Measurements from ENCODE around the gene PTPRB.

Gene PTPRB

DNA sequence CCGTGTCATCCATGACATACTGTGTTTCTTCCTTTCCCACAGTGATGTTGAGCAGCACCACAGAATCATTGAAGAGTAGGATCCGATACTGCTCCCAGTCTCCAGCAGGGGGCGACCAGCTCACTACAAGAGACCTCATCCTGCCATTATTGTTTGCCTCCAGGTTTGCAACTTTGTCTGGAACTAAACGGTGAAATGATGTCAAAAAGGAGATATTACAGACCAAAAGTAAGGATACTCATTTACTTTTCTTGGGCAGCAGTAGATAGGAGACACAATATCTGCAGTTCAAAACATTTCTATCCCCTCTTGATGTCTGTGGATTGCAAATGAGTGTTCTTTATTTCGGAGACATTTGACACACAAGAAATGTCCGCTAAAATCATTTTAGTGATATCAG lies 47.2 kb downstream of the PTPRB start:
- no peak overlapping the region for H3K9ac ChIP-seq (ENCODE audit: low read length)

DNA sequence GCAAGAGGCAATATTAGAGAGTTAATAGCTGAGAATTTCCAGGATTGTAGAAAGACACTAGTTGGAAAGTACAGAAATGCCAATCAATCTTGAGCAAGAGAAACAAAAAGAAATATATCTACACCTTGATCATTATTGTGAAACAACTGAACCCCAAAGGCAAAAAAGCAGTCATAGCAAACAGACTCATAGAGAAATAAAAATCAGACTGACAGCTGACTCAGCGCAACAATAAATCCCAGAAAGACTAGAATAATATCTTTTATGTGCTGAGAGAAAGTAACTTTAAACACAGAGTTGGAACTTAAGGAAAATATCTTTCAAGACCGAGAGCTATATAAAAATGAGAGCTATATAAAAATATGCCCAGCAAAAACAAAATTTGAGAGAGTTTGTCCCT lies 52.9 kb downstream of the PTPRB start:
- Histone ChIP-seq H3K9me3 (ENCODE audit: insufficient read depth, low read depth, low read length) (no peaks in the 10 kb centered on the region), H3K4me2 (ENCODE audit: low read length) (no peak overlapping the region), H3K9ac (ENCODE audit: low read length) (no peak overlapping the region), H3K36me3 (ENCODE audit: control insufficient read depth in 1 of 2, insufficient read depth in 2 of 2, low read length in 2 of 2) (no peaks in the 10 kb centered on the region), H4K12ac (ENCODE audit: low read depth, low read length) (no peak overlapping the region), H2AFZ (ENCODE audit: insufficient read depth, low read length, poor library complexity) (no peak overlapping the region), H3K79me1 (ENCODE audit: low read length) (no peaks in the 10 kb centered on the region), H3K4me1 (ENCODE audit: control insufficient read depth in 1 of 2, insufficient read depth in 2 of 2, low read length in 2 of 2) (no peaks in the 10 kb centered on the region), H3K27ac (ENCODE audit: low read depth, low read length) (no peak overlapping the region), H3K79me2 (ENCODE audit: control insufficient read depth, insufficient read depth, low read length, poor library complexity) (no peaks in the 10 kb centered on the region), H3K4ac (ENCODE audit: low read depth, low read length) (no peak overlapping the region), H4K8ac (ENCODE audit: low read depth, low read length) (no peak overlapping the region), H2AK5ac (ENCODE audit: low read length) (no peak overlapping the region), H4K91ac (ENCODE audit: low read depth, low read length) (no peak overlapping the region), H3K23ac (ENCODE audit: low read length) (no peak overlapping the region), H2BK12ac (ENCODE audit: low read length) (no peak overlapping the region), H3K18ac (ENCODE audit: low read length) (no peak overlapping the region), H3K14ac (ENCODE audit: low read length) (no peak overlapping the region), H2BK120ac (ENCODE audit: insufficient read depth, low read length, poor library complexity) (no peak overlapping the region), H3K27me3 (ENCODE audit: insufficient read depth, low read length) (no peaks in the 10 kb centered on the region), H2BK5ac (ENCODE audit: low read depth, low read length, poor library complexity) (no peak overlapping the region), H3K4me3 (ENCODE audit: low read depth, low read length) (no peak overlapping the region)
- no peak for DNase-seq
- WGBS (ENCODE audit: extremely low coverage, insufficient coverage, insufficient read length): no CpG with 5 or more reads among the region's 2 CpGs

More for the DNA sequence above, 47.2 kb downstream of the PTPRB start:
- WGBS (ENCODE audit: extremely low coverage, insufficient coverage, insufficient read length): no CpG with 5 or more reads among the region's 6 CpGs
- Histone ChIP-seq H3K18ac (ENCODE audit: low read length) (no peak overlapping the region), H3K36me3 (ENCODE audit: control insufficient read depth in 1 of 2, insufficient read depth in 2 of 2, low read length in 2 of 2) (no peaks in the 10 kb centered on the region), H2BK5ac (ENCODE audit: low read depth, low read length, poor library complexity) (no peak overlapping the region), H3K23ac (ENCODE audit: low read length) (no peak overlapping the region), H3K4ac (ENCODE audit: low read depth, low read length) (no peak overlapping the region), H4K12ac (ENCODE audit: low read depth, low read length) (no peak overlapping the region), H3K27ac (ENCODE audit: low read depth, low read length) (no peak overlapping the region), H3K79me1 (ENCODE audit: low read length) (no peaks in the 10 kb centered on the region), H2BK120ac (ENCODE audit: insufficient read depth, low read length, poor library complexity) (no peak overlapping the region), H2AFZ (ENCODE audit: insufficient read depth, low read length, poor library complexity) (no peak overlapping the region), H3K4me2 (ENCODE audit: low read length) (no peak overlapping the region), H3K79me2 (ENCODE audit: control insufficient read depth, insufficient read depth, low read length, poor library complexity) (no peaks in the 10 kb centered on the region), H3K14ac (ENCODE audit: low read length) (no peak overlapping the region), H4K91ac (ENCODE audit: low read depth, low read length) (no peak overlapping the region), H2AK5ac (ENCODE audit: low read length) (no peak overlapping the region), H3K27me3 (ENCODE audit: insufficient read depth, low read length) (no peaks in the 10 kb centered on the region), H3K9me3 (ENCODE audit: insufficient read depth, low read depth, low read length) (no peaks in the 10 kb centered on the region), H2BK12ac (ENCODE audit: low read length) (no peak overlapping the region), H4K8ac (ENCODE audit: low read depth, low read length) (no peak overlapping the region), H3K4me3 (ENCODE audit: low read depth, low read length) (no peak overlapping the region), H3K4me1 (ENCODE audit: control insufficient read depth in 1 of 2, insufficient read depth in 2 of 2, low read length in 2 of 2) (no peaks in the 10 kb centered on the region)
- peak; percentile 47 to 81 for DNase-seq

DNA sequence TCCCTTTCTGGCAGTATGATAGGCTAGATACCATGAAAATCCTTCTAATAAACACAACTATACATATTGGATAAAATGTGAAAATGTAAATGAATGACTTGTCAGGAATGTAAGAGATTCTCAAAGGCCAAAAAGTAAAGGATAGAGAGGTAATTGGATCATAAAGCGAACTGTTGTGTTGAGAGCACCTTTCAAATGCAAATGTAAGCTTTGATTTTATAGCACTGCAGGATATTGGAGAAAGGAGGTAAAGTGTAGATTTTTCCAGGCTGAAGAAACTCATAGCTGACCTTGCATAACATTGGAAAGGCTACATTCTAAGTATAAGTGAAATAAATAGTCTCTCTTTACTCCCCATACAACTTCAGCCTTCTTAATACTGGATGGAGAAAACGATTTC lies 54.0 kb downstream of the PTPRB start:
- no peak overlapping the region for H2AK5ac ChIP-seq (ENCODE audit: low read length)
- H4K91ac ChIP-seq (ENCODE audit: low read depth, low read length): no peak overlapping the region
- no peak for DNase-seq
- no peak overlapping the region for H3K4me2 ChIP-seq (ENCODE audit: low read length)
- no peaks in the 10 kb centered on the region for H3K27me3 ChIP-seq (ENCODE audit: insufficient read depth, low read length)
- H3K36me3 ChIP-seq (ENCODE audit: control insufficient read depth in 1 of 2, insufficient read depth in 2 of 2, low read length in 2 of 2): no peaks in the 10 kb centered on the region
- no peaks in the 10 kb centered on the region for H3K79me1 ChIP-seq (ENCODE audit: low read length)
- H4K12ac ChIP-seq (ENCODE audit: low read depth, low read length): no peak overlapping the region
- WGBS (ENCODE audit: extremely low coverage, insufficient coverage, insufficient read length): no CpG with 5 or more reads among the region's 2 CpGs
- H3K4me1 ChIP-seq (ENCODE audit: control insufficient read depth in 1 of 2, insufficient read depth in 2 of 2, low read length in 2 of 2): no peaks in the 10 kb centered on the region
- H3K4me3 ChIP-seq (ENCODE audit: low read depth, low read length): no peak overlapping the region
- no peaks in the 10 kb centered on the region for H3K9me3 ChIP-seq (ENCODE audit: insufficient read depth, low read depth, low read length)
- no peak overlapping the region for H2BK120ac ChIP-seq (ENCODE audit: insufficient read depth, low read length, poor library complexity)
- no peak overlapping the region for H3K27ac ChIP-seq (ENCODE audit: low read depth, low read length)
- H3K14ac ChIP-seq (ENCODE audit: low read length): no peak overlapping the region
- no peak overlapping the region for H3K18ac ChIP-seq (ENCODE audit: low read length)
- H3K9ac ChIP-seq (ENCODE audit: low read length): no peak overlapping the region
- H2BK5ac ChIP-seq (ENCODE audit: low read depth, low read length, poor library complexity): no peak overlapping the region
- H3K4ac ChIP-seq (ENCODE audit: low read depth, low read length): no peak overlapping the region
- H3K79me2 ChIP-seq (ENCODE audit: control insufficient read depth, insufficient read depth, low read length, poor library complexity): no peaks in the 10 kb centered on the region
- no peak overlapping the region for H4K8ac ChIP-seq (ENCODE audit: low read depth, low read length)
- no peak overlapping the region for H2AFZ ChIP-seq (ENCODE audit: insufficient read depth, low read length, poor library complexity)
- no peak overlapping the region for H3K23ac ChIP-seq (ENCODE audit: low read length)
- H2BK12ac ChIP-seq (ENCODE audit: low read length): no peak overlapping the region

DNA sequence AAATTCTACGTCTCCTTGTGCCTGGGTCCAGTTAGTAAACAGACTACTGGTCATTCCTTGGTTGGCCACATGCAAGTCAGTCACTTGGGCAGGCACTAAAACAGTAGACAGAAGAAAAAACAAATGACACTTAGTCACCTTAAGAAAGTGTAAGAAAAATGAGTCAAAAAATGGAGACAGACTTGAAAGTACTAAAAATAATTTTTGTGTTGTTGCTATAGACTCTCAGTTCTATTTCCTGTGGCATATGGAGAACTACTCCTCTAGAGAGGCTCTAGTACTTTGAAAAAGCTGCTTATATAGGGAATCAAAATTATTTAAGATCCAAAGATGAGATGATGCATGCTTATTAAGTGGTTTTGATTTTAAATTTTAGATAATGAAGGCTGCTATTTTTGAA lies 56.0 kb downstream of the PTPRB start:
- Histone ChIP-seq H3K79me1 (ENCODE audit: low read length) (no peaks in the 10 kb centered on the region), H3K9ac (ENCODE audit: low read length) (no peak overlapping the region), H3K23ac (ENCODE audit: low read length) (no peak overlapping the region), H3K36me3 (ENCODE audit: control insufficient read depth in 1 of 2, insufficient read depth in 2 of 2, low read length in 2 of 2) (no peaks in the 10 kb centered on the region), H3K4ac (ENCODE audit: low read depth, low read length) (no peak overlapping the region), H2BK5ac (ENCODE audit: low read depth, low read length, poor library complexity) (no peak overlapping the region), H2AK5ac (ENCODE audit: low read length) (no peak overlapping the region), H3K4me1 (ENCODE audit: control insufficient read depth in 1 of 2, insufficient read depth in 2 of 2, low read length in 2 of 2) (no peaks in the 10 kb centered on the region), H3K9me3 (ENCODE audit: insufficient read depth, low read depth, low read length) (no peaks in the 10 kb centered on the region), H3K14ac (ENCODE audit: low read length) (no peak overlapping the region), H4K91ac (ENCODE audit: low read depth, low read length) (no peak overlapping the region), H3K18ac (ENCODE audit: low read length) (no peak overlapping the region), H2BK120ac (ENCODE audit: insufficient read depth, low read length, poor library complexity) (no peak overlapping the region), H2BK12ac (ENCODE audit: low read length) (no peak overlapping the region), H4K8ac (ENCODE audit: low read depth, low read length) (no peak overlapping the region), H4K12ac (ENCODE audit: low read depth, low read length) (no peak overlapping the region), H3K27me3 (ENCODE audit: insufficient read depth, low read length) (no peaks in the 10 kb centered on the region), H3K27ac (ENCODE audit: low read depth, low read length) (no peak overlapping the region), H3K4me3 (ENCODE audit: low read depth, low read length) (no peak overlapping the region), H3K4me2 (ENCODE audit: low read length) (no peak overlapping the region), H2AFZ (ENCODE audit: insufficient read depth, low read length, poor library complexity) (no peak overlapping the region), H3K79me2 (ENCODE audit: control insufficient read depth, insufficient read depth, low read length, poor library complexity) (no peaks in the 10 kb centered on the region)
- no peak for DNase-seq
- no CpG with 5 or more reads among the region's 1 CpG for WGBS (ENCODE audit: extremely low coverage, insufficient coverage, insufficient read length)
